ENCODE results near the gene RPN2.

GRCh38 chr20:37270576-37271420 is 91.7 kb downstream of the RPN2 start:
- TF ChIP-seq, protein P1, sequence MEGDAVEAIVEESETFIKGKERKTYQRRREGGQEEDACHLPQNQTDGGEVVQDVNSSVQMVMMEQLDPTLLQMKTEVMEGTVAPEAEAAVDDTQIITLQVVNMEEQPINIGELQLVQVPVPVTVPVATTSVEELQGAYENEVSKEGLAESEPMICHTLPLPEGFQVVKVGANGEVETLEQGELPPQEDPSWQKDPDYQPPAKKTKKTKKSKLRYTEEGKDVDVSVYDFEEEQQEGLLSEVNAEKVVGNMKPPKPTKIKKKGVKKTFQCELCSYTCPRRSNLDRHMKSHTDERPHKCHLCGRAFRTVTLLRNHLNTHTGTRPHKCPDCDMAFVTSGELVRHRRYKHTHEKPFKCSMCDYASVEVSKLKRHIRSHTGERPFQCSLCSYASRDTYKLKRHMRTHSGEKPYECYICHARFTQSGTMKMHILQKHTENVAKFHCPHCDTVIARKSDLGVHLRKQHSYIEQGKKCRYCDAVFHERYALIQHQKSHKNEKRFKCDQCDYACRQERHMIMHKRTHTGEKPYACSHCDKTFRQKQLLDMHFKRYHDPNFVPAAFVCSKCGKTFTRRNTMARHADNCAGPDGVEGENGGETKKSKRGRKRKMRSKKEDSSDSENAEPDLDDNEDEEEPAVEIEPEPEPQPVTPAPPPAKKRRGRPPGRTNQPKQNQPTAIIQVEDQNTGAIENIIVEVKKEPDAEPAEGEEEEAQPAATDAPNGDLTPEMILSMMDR (IDR thresholded peaks at IDR 0.05 in 8 of 11, conservative IDR thresholded peaks at IDR 0.05 in 3 of 11) = no peak
- TF ChIP-seq POLR2AphosphoS5 (IDR thresholded peaks at IDR 0.05) = peak in 1 of 3 donors; percentile 11
